ENCODE data around the gene TMEM106A. TPM values are rescaled to one million over a fixed set of nuclear protein-coding genes. Genes with fewer than 3 reads are reported as not detected.
"Not testable (repeated sequence)": the region's sequence is repeated elsewhere in the genome, so short reads cannot be mapped to it uniquely, and the experiment has no call there.

The TMEM106A gene
- polyA plus RNA-seq, 2 of the 4 experiments (the other 2 are of a cell fraction) = 1.2 to 2.6 TPM

DNA sequence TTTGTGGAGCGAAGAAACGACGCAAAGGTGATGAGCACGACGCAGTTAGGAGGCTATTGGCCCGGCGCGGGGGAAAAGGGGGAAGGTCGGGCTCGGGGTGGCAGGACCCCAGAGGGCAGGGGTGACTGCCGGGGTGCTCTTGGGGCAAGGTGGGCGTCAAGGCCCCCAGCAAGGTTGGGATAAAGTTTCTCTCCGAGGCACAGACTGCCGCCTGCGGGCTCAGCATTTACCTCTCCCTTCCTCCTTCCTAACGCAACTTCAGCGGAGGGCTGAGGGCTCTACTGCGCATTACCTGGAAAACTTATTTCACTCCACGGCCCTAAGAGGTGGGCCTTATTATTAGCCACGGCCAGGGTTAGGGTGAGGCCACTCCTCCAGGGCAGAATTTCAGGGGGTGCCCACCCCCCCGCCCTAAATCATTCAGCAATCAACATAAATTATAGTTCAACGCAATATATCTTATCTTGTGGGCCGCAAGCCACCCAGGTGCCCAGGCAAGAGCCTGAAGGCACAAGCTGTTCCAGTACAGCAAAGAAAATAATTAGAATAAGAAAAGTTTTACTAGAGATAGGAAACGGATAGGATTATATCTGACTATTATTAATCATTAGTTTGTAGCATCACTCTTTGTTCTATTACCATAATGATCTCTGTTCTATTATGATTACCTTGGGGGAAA, 20.5 kb downstream of the TMEM106A start:
- TF ChIP-seq, protein P1, sequence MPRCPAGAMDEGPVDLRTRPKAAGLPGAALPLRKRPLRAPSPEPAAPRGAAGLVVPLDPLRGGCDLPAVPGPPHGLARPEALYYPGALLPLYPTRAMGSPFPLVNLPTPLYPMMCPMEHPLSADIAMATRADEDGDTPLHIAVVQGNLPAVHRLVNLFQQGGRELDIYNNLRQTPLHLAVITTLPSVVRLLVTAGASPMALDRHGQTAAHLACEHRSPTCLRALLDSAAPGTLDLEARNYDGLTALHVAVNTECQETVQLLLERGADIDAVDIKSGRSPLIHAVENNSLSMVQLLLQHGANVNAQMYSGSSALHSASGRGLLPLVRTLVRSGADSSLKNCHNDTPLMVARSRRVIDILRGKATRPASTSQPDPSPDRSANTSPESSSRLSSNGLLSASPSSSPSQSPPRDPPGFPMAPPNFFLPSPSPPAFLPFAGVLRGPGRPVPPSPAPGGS (IDR thresholded peaks at IDR 0.05) = 0 out of 3 replicates have a peak, but pooled peaks have one; percentile 17
- peak overlapping the region; percentile 3 to 22; a peak in 3 of 6 replicates for H3K27ac ChIP-seq
- not testable (repeated sequence) for DNase-seq (ENCODE audit: low read depth in 1 of 2, low spot score in 1 of 2)

DNA sequence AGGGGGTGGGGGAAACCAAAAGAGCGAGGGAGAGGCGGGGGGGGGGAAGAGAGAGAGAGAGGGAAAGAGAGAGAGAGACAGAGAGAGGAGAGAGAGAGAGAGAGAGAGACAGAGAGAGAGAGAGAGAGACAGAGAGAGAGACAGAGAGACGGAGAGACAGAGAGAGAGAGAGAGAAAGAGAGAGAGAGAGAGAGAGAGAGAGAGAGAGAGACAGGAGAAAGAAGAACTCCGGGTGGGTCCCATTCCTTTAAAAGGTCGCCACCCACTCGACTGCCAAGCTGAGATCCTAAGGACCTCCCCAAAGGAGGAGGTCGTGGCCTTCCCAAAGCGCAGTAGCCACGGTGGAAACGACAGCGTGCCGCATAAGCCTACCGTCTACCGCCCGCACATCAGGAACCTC, 21.6 kb downstream of the TMEM106A start:
- DNase-seq (ENCODE audit: low read depth in 1 of 2, low spot score in 1 of 2); ATAC-seq; H3K9me3 ChIP-seq; CTCF ChIA-PET; FAIRE-seq; H3K4me3 ChIP-seq; H3K4me2 ChIP-seq; H3K27ac ChIP-seq; H3K4me1 ChIP-seq; POLR2A ChIA-PET: not testable (repeated sequence)
- 5% methylated on average over 4 of the region's 15 CpGs for WGBS (ENCODE audit: missing lambda C conversion rate)

More for the DNA sequence above, 20.5 kb downstream of the TMEM106A start:
- H3K9me3 ChIP-seq, H3K4me1 ChIP-seq, FAIRE-seq, ATAC-seq, CTCF ChIA-PET, POLR2A ChIA-PET: not testable (repeated sequence)
- H3K4me3 ChIP-seq = 0 out of 3 replicates have a peak overlapping the region, but pooled peaks have one; percentile 10
- WGBS (ENCODE audit: missing lambda C conversion rate) = 90% methylated on average over 22 of the region's 24 CpGs
- H3K4me2 ChIP-seq = peak overlapping the region; percentile 3

DNA sequence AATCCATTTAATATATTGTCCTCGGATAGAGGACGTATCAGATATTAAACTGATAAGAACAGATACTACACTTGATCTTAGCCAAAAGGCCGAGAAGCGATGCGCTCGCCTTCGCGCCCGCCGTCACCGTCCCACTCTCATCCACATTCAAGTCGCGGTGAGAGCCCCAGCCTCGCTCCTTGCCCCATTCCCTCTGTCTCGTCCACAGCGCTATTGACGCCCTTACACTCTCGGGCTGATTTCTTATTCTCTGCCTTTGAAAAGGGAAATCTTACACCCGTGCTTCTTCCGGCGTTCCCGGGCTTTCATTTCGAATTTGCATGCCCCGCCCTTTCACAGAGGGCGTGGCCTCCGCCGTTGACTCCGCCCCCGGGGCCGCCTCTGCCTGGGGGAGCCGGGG, 22.2 kb downstream of the TMEM106A start, which contains the start of gene RNU2-1:
RNU2-1 (minus strand) TSS at position 101 of the 400 bp plus-strand sequence.
- H3K9me3 ChIP-seq; H3K27ac ChIP-seq; H3K4me3 ChIP-seq; ATAC-seq; POLR2A ChIA-PET; CTCF ChIA-PET; FAIRE-seq; H3K4me1 ChIP-seq; H3K4me2 ChIP-seq; DNase-seq (ENCODE audit: low read depth in 1 of 2, low spot score in 1 of 2): not testable (repeated sequence)
- no CpG with 5 or more reads among the region's 31 CpGs for WGBS (ENCODE audit: missing lambda C conversion rate)

DNA sequence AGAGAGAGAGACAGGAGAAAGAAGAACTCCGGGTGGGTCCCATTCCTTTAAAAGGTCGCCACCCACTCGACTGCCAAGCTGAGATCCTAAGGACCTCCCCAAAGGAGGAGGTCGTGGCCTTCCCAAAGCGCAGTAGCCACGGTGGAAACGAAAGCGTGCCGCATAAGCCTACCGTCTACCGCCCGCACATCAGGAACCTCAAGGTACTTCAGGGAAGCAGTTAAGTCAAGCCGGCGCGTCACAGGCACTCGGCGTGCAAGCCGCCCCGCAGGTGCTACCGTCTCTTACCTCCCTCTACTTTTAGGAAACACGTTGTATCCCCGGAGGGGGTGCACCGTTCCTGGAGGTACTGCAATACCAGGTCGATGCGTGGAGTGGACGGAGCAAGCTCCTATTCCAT, 27.9 kb downstream of the TMEM106A start:
- FAIRE-seq; DNase-seq (ENCODE audit: low read depth in 1 of 2, low spot score in 1 of 2); H3K9me3 ChIP-seq; CTCF ChIA-PET; POLR2A ChIA-PET; H3K4me1 ChIP-seq; H3K4me3 ChIP-seq; H3K27ac ChIP-seq; H3K4me2 ChIP-seq: not testable (repeated sequence)
- no CpG with 5 or more reads among the region's 26 CpGs for WGBS (ENCODE audit: missing lambda C conversion rate)
- peak in 1 of 2 experiments; percentile 71; a peak in 3 of 6 replicates for ATAC-seq

DNA sequence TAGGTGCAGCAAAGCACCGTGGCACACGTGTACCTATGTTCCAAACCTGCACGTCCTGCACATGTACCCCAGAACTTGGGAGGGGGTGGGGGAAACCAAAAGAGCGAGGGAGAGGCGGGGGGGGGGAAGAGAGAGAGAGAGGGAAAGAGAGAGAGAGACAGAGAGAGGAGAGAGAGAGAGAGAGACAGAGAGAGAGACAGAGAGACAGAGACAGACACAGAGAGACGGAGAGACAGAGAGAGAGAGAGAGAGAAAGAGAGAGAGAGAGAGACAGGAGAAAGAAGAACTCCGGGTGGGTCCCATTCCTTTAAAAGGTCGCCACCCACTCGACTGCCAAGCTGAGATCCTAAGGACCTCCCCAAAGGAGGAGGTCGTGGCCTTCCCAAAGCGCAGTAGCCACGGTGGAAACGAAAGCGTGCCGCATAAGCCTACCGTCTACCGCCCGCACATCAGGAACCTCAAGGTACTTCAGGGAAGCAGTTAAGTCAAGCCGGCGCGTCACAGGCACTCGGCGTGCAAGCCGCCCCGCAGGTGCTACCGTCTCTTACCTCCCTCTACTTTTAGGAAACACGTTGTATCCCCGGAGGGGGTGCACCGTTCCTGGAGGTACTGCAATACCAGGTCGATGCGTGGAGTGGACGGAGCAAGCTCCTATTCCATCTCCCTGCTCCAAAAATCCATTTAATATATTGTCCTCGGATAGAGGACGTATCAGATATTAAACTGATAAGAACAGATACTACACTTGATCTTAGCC, 29.1 kb downstream of the TMEM106A start:
- FAIRE-seq; H3K27ac ChIP-seq; H3K4me2 ChIP-seq; H3K9me3 ChIP-seq; CTCF ChIA-PET; H3K4me3 ChIP-seq; POLR2A ChIA-PET; H3K4me1 ChIP-seq; DNase-seq (ENCODE audit: low read depth in 1 of 2, low spot score in 1 of 2): not testable (repeated sequence)
- no CpG with 5 or more reads among the region's 34 CpGs for WGBS (ENCODE audit: missing lambda C conversion rate)
- peak in 1 of 2 experiments; percentile 73; a peak in 3 of 6 replicates for ATAC-seq

DNA sequence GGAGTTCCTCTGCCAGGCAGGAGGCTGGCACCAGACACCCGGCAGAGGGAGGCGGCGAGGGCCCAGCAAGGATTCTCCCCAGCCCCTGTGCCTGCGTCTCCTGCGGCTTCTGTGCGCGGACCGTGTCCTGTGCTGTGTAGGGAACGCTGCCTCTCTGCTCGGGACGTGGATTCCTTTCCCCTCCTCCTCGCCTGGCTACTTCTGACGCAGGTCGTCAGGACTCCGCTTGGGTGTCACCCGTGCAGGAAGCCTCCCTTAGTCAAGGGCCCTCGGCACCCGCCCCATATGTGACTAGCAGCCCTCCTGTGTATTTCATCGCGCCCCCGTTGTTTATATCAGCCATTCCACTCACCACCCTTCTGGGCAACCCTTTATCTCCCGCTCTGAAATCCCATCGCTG, 34.8 kb downstream of the TMEM106A start:
- POLR2A ChIA-PET; H3K9me3 ChIP-seq; DNase-seq (ENCODE audit: low read depth in 1 of 2, low spot score in 1 of 2); H3K4me2 ChIP-seq; H3K27ac ChIP-seq; H3K4me1 ChIP-seq; ATAC-seq; CTCF ChIA-PET; H3K4me3 ChIP-seq; FAIRE-seq: not testable (repeated sequence)
- 12% methylated on average over 19 of the region's 23 CpGs for WGBS (ENCODE audit: missing lambda C conversion rate)

Small RNAs within 50 kb of the gene (small RNA-seq; reads per million reads assigned to genes)
- gene AC060780.2 (0 reads per million in 6 experiments), gene AC060780.3 (0 to 0.04 (median 0) reads per million in 6 experiments), gene RF00004 (0 reads per million in 6 experiments), gene RNU2-1 (0 reads per million in 6 experiments)

Other genes with a start within 250 kb of the TMEM106A start
- gene AARSD1, start 247.4 kb upstream of the TMEM106A start, polyA plus RNA-seq (2011; rRNA removed) = 56.9 and 66.6 TPM in 2 replicates
- gene AARSD1, start 247.4 kb upstream of the TMEM106A start, polyA plus RNA-seq (2017; fragmentation: RNase III; extraction: RNeasy Plus Mini Kit Qiagen cat#74134 plus additional on column Dnase treatment) = 70.7 to 82.0 TPM (median 73.0 TPM) in 3 replicates
- gene PTGES3L, start 231.8 kb upstream of the TMEM106A start, polyA plus RNA-seq (2011; rRNA removed) = 1.0 and 1.8 TPM in 2 replicates
- 2.7 to 3.5 TPM (median 3.2 TPM) in 3 replicates for gene PTGES3L, start 231.8 kb upstream of the TMEM106A start, polyA plus RNA-seq (2017; fragmentation: RNase III; extraction: RNeasy Plus Mini Kit Qiagen cat#74134 plus additional on column Dnase treatment)
- 19.1 and 21.4 TPM in 2 replicates for gene RUNDC1, start 231.3 kb upstream of the TMEM106A start, polyA plus RNA-seq (2011; rRNA removed)
- 18.7 to 19.7 TPM (median 19.5 TPM) in 3 replicates for gene RUNDC1, start 231.3 kb upstream of the TMEM106A start, polyA plus RNA-seq (2017; fragmentation: RNase III; extraction: RNeasy Plus Mini Kit Qiagen cat#74134 plus additional on column Dnase treatment)
- gene RPL27, start 213.5 kb upstream of the TMEM106A start, polyA plus RNA-seq (2011; rRNA removed) = 5,588 and 5,746 TPM in 2 replicates
- gene RPL27, start 213.5 kb upstream of the TMEM106A start, polyA plus RNA-seq (2017; fragmentation: RNase III; extraction: RNeasy Plus Mini Kit Qiagen cat#74134 plus additional on column Dnase treatment) = 2,894 to 2,977 TPM (median 2,925 TPM) in 3 replicates
- 20.2 and 21.3 TPM in 2 replicates for gene IFI35, start 205.1 kb upstream of the TMEM106A start, polyA plus RNA-seq (2011; rRNA removed)
- 10.6 to 12.9 TPM (median 10.8 TPM) in 3 replicates for gene IFI35, start 205.1 kb upstream of the TMEM106A start, polyA plus RNA-seq (2017; fragmentation: RNase III; extraction: RNeasy Plus Mini Kit Qiagen cat#74134 plus additional on column Dnase treatment)
- gene VAT1, start 189.5 kb upstream of the TMEM106A start, polyA plus RNA-seq (2011; rRNA removed) = 167 and 169 TPM in 2 replicates
- 117 to 153 TPM (median 149 TPM) in 3 replicates for gene VAT1, start 189.5 kb upstream of the TMEM106A start, polyA plus RNA-seq (2017; fragmentation: RNase III; extraction: RNeasy Plus Mini Kit Qiagen cat#74134 plus additional on column Dnase treatment)
- gene RND2, start 186.6 kb upstream of the TMEM106A start, polyA plus RNA-seq (2011; rRNA removed) = 0.19 and 0.33 TPM in 2 replicates
- 0.14 to 0.37 TPM (median 0.28 TPM) in 3 replicates for gene RND2, start 186.6 kb upstream of the TMEM106A start, polyA plus RNA-seq (2017; fragmentation: RNase III; extraction: RNeasy Plus Mini Kit Qiagen cat#74134 plus additional on column Dnase treatment)
- 62.5 and 71.8 TPM in 2 replicates for gene BRCA1, start 86.5 kb upstream of the TMEM106A start, polyA plus RNA-seq (2011; rRNA removed)
- gene BRCA1, start 86.5 kb upstream of the TMEM106A start, polyA plus RNA-seq (2017; fragmentation: RNase III; extraction: RNeasy Plus Mini Kit Qiagen cat#74134 plus additional on column Dnase treatment) = 41.0 to 45.5 TPM (median 41.6 TPM) in 3 replicates
- gene NBR1, start 40.7 kb upstream of the TMEM106A start, polyA plus RNA-seq (2011; rRNA removed) = 86.8 and 103 TPM in 2 replicates
- 40.6 to 46.9 TPM (median 41.8 TPM) in 3 replicates for gene NBR1, start 40.7 kb upstream of the TMEM106A start, polyA plus RNA-seq (2017; fragmentation: RNase III; extraction: RNeasy Plus Mini Kit Qiagen cat#74134 plus additional on column Dnase treatment)
- gene CCDC200, start 16.7 kb downstream of the TMEM106A start, polyA plus RNA-seq (2011; rRNA removed) = not detected in 2 replicates
- gene CCDC200, start 16.7 kb downstream of the TMEM106A start, polyA plus RNA-seq (2017; fragmentation: RNase III; extraction: RNeasy Plus Mini Kit Qiagen cat#74134 plus additional on column Dnase treatment) = not detected in 3 replicates
- not detected in 2 replicates for gene RNU2-1, start 22.1 kb downstream of the TMEM106A start, polyA plus RNA-seq (2011; rRNA removed)
- gene RNU2-1, start 22.1 kb downstream of the TMEM106A start, polyA plus RNA-seq (2017; fragmentation: RNase III; extraction: RNeasy Plus Mini Kit Qiagen cat#74134 plus additional on column Dnase treatment) = not detected in 3 replicates
- 21.0 and 21.1 TPM in 2 replicates for gene ARL4D, start 187.1 kb downstream of the TMEM106A start, polyA plus RNA-seq (2011; rRNA removed)
- gene ARL4D, start 187.1 kb downstream of the TMEM106A start, polyA plus RNA-seq (2017; fragmentation: RNase III; extraction: RNeasy Plus Mini Kit Qiagen cat#74134 plus additional on column Dnase treatment) = 9.9 to 11.9 TPM (median 11.7 TPM) in 3 replicates

All from A549 (cell line).